ENCODE data around the gene C19orf12.
A peak's percentile ranks its signal among the peaks of the same experiment; 100 is the strongest.

The C19orf12 gene

DNA sequence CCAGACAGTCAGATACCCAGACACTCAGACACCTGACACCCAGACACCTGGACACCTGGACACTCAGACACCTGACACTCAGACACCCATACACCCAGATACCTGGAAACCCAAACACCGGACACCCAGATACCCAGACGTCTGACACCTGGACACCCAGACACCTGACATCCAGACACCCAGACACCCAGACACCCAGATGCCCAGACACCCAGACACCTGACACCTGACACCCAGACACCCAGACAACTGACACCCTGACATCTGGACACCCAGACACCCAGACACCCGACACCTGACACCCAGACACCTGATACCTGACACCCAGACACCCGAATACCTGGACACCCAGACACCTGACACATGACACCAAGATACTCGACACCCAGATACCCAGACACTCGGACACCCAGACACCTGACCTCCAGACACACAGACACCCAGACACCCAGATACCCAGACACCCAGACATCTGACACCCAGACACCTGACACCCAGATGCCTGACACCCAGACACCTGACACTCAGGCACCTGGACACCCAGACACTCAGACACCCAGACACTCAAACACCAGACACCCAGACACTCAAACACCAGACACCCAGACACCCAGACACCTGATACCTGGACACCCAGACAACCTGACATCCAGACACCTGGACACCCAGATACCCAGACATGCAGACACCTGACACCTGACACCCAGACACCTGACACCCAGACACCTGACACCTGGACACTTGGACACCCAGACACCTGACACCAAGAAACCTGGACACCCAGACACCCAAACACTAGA, 19.1 kb downstream of the C19orf12 start:
- DNase-seq: no peak

GRCh38 chr19:29694669-29695627, 20.1 kb downstream of the C19orf12 start:
- DNase-seq: peak; percentile 36

DNA sequence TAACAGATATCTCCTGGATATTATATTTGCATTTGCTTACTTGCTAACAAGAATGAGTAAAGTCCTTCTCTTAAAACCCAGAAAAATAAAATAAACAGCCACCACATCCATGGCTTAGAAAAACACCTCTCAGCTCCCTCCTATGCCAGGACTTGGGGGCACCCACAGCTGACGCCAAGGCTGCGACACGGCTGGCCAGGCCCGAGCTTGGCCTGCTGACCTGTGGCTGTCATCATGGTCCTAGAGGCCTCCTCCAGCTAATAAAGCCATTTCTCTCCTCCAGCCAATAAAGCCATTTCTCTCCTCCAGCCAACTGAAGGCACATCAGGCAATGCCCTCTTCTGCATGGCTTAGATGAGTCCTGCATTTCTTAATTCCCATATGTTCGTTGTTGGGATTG, 20.9 kb downstream of the C19orf12 start:
- DNase-seq: no peak

DNA sequence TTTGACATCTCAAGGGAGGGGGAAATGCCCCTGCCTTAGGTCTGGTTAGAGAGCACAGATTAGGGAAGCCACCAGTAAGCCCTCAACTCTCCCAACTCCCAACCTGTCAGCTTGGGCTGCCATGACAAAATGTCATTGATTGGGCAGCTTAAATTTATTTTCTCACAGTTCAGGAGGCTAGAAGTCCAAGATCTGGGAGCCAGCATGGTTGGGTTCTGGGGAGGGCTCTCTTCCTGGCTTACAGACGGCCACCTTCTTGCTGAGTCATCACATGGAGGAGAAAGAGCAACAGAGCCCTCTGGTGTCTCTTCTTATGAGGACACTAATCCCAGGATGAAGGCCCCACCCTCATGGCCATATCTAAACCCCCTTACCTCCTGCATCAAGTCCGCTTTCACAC, 24.2 kb downstream of the C19orf12 start:
- no peak for DNase-seq

GRCh38 chr19:29687897-29688728, 26.9 kb downstream of the C19orf12 start:
- no peak for DNase-seq

- DNase-seq: peak; percentile 53
These were observed 27.7 kb downstream of the C19orf12 start for GRCh38 chr19:29687244-29687896.

- DNase-seq: no peak
These were observed 28.7 kb downstream of the C19orf12 start for GRCh38 chr19:29686285-29686805.

DNA sequence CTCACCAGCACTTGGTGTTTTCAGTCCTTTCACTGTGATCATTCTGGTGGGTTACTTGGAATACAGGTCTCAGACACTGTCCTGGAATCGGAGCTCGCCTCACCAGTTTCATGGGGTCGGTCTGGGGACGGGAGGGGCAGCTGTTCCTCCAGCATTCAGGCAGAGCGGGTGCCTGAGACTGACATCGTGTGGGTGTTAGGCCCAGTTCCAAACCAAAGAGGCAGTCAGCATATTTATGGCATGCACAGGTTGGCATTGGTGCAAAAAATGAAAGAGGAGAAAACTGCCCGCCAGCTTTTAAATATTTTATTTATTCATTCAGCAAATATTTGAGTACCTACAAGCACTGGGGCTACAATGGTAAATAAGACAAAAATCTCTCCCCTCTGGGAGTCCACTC, 29.7 kb downstream of the C19orf12 start:
- no peak for DNase-seq

GRCh38 chr19:29683009-29683408, 32.1 kb downstream of the C19orf12 start:
- DNase-seq: no peak

DNA sequence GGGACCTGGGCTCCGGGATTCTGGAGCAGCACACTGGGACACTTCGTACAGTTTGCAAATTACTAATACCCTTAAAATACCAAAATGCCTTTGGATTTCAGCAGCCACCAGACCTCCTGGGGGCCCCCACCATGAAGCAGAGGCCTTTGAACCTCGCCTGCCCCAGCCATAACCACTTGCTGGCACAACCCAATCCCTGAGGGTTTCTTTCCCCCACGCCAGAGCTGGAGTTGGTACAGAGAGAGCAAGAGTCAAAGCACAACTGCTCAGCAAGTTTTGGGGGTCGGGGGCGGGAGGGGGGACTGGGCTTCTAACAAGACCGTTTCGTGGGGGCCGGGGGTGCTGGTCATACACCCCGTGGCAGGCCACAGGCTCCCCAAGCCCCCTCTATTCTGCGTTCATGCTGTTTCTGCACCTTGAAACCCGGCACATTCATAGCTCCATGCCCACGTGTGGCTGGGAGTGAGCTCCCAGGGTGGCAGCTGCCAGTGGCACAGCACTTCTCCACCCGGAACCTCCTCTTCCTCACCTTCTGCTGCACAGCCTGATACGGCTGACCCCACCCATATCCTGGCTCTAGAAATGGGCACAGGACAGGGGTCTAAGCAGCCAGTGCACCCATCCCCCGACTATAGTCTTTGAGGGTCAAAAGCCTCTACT, 32.7 kb downstream of the C19orf12 start:
- DNase-seq: no peak

GRCh38 chr19:29681422-29682235, 33.4 kb downstream of the C19orf12 start:
- DNase-seq: no peak

- no peak for DNase-seq
These were observed 34.1 kb downstream of the C19orf12 start for GRCh38 chr19:29680937-29681336.

GRCh38 chr19:29680447-29680846, 34.6 kb downstream of the C19orf12 start:
- no peak for DNase-seq

DNA sequence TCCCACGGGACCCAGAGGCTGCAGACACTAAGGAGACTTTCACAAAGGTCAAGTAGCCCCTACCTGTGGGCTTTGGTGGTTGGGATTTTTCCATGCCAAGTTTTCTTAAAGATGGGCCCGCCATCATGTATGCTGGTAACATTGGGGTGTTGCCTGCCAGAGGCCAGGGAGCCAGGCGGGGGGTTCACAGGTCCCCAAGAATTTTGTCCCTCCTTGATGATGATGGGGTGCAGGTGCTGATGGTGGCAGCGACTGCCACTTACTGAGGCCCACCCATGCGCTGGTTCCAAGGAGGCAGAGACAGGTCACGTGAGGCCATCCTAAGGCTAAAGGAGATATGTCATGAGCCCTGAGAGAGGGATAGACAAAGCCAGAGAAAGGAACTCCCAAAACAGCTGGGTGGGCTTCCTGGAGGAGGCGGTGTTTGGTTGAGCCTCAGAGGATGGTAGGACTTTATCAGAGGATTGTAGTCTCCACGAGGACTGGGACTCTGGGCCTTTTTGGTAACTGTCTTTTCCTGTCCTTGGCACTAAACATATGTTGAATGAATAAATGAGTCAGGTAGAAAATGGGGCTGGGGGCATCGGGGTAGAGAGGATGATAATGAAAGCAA, 35.4 kb downstream of the C19orf12 start:
- no peak for DNase-seq

- DNase-seq: no peak
These were observed 36.5 kb downstream of the C19orf12 start for GRCh38 chr19:29678484-29679106.

- DNase-seq: no peak
These were observed 37.9 kb downstream of the C19orf12 start for GRCh38 chr19:29677001-29677817.

DNA sequence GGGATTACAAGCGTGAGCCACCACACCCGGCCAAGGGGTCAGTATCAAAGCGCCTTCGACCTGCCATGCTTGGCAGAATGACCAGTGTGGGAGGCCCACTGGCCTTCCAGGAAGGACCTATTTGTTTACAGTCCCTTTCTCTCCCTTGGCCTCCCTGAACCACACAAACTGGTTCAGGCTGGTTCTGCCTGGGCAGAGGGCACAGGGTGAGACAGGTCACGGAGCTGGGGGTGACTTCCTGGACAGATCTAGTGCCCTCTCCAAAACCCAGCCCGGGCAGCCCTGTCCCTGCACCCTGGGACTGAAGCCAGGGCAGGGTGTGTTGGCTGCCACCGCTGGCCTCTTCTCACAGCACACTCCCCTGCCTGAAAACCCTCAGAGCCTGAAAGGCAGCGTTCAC, 38.5 kb downstream of the C19orf12 start:
- no peak for DNase-seq

GRCh38 chr19:29675650-29676186, 39.3 kb downstream of the C19orf12 start:
- DNase-seq: no peak

Data from GOT3 (cell line).